HFF-Myc (cell line): ENCODE measurements around the gene RETSAT.
A peak's percentile ranks its signal among the peaks of the same experiment; 100 is the strongest.
"Not testable (repeated sequence)": the region's sequence is repeated elsewhere in the genome, so short reads cannot be mapped to it uniquely, and the experiment has no call there.

ENCODE experiments used
- DNase-seq: peaks from one replicate; pipeline ENCODE4 v3.0.0-alpha.2; 2011; ENCODE audit warnings: low read depth; ENCODE audit errors: extremely low read depth
- H3K4me3 ChIP-seq: replicated peaks from 2 replicates; pipeline ENCODE4 v1.5.1; 2011; ENCODE audit warnings: low read depth, mild to moderate bottlenecking, control low read depth, low read length
- TF ChIP-seq, protein P1 (sequence below): IDR thresholded peaks from 2 replicates; pipeline ENCODE4 v1.5.1; 2012; ENCODE audit warnings: mild to moderate bottlenecking, low read depth, low read length, control low read depth; ENCODE audit errors: missing control alignments

Gene RETSAT

DNA sequence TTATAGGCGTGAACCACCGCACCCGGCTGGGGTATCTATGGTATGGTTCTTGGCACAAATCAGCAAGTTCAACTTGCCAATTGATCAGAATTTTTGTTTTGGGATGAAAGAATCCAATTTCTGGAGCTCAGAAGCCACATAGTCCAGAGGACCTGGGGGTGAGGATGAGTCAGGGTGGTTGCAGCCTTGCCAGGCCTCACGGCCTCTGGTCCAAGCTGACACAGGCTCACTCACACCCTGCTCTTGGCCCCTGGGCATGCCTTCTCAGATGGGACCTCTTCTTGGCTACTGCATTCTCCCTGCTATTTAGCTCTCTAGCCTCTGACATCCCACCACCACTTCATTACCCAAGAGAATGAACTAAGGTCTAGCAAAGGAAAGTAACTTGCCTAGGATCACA, 39.5 kb upstream of the RETSAT start:
- DNase-seq = no peak
- H3K4me3 ChIP-seq = no peak overlapping the region
- TF ChIP-seq, protein P1, sequence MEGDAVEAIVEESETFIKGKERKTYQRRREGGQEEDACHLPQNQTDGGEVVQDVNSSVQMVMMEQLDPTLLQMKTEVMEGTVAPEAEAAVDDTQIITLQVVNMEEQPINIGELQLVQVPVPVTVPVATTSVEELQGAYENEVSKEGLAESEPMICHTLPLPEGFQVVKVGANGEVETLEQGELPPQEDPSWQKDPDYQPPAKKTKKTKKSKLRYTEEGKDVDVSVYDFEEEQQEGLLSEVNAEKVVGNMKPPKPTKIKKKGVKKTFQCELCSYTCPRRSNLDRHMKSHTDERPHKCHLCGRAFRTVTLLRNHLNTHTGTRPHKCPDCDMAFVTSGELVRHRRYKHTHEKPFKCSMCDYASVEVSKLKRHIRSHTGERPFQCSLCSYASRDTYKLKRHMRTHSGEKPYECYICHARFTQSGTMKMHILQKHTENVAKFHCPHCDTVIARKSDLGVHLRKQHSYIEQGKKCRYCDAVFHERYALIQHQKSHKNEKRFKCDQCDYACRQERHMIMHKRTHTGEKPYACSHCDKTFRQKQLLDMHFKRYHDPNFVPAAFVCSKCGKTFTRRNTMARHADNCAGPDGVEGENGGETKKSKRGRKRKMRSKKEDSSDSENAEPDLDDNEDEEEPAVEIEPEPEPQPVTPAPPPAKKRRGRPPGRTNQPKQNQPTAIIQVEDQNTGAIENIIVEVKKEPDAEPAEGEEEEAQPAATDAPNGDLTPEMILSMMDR = no peak

DNA sequence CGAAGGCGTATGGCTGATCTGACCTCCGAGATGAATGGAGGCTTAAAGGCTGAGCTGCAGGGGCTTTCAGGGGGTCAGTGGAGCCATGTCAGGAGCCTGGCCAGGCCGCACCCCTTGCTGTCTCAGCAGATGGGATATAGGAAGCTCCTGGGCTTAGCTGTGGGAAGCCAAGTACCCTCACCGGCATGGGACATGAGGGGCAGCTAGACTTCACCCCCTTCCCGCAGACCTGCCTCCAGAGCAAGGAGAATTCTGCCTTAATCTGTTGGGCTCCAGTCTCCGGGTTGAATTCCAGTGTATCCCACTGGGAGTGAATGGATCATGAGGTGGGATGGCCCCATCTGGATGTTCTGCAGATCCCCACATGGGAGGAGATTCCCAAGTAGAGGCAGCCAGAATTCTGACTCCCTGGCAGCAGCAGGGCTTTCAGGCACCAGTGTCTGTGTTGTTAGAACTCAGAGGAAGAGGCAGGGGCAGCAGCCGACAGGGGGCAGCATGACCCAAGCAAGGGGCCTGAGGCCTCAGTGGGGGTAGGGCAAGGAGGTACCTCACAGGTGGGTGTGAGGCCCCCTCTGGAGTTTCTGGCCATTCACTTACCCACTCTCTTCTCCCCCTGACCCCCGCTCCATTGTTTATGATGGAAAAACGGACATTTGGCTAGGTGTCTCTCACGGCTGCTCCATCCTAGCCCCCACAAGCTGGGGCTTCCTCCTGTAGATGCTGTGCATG, 36.8 kb upstream of the RETSAT start:
- DNase-seq = no peak
- TF ChIP-seq, protein P1 = peak; percentile 86
- no peak overlapping the region for H3K4me3 ChIP-seq

DNA sequence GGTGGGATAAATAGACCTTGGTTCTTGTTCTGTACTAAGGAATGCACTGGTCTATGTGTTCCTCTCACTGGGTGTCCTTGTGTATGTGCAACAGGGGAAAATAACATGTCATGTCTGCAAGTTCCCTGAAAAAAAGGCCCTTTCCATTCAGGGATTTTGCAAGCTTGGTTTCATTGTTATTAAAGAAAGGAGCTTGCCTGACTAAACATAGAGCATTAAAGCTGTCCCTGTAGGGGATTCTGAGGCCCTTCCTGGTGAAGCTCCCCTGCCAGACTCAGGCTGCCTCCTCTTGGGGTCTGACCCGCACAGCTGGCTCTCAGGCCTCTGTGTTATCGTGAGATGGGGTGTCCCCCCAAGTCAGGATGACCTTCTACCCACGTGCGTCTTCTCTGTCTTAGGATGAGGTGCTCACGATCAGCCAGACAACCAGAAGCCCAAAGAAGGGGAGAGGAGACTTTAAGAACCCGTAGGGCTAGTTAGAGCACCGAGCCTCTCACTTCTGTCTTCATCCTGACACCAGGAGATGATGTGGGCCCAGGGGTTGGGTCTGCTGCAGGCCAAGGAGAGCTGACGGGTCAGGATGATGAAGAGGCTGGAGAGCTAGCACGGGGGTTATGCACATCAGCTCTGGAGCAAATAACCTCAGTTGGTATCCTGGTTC, 34.7 kb upstream of the RETSAT start:
- DNase-seq = no peak
- TF ChIP-seq, protein P1 = no peak
- H3K4me3 ChIP-seq = no peak overlapping the region

DNA sequence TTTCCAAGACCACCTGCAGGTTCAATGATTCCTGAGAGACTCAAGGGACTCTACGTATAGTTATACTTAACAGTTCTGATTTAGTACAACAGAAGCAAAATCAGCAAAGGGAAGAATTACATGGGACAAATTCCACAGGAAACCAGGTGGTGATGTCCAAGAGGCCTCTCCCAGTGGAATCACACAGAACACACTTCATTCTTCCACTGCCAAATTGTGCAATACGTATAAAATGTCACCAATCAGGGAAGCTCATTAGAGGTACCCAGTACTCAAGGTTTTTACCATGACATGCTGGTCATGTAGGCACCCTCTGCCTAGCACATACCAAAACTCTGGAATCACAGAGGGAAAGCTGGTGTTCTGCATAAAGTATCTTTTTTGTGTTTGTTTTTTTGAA, 33.4 kb upstream of the RETSAT start:
- DNase-seq = no peak
- TF ChIP-seq, protein P1 = no peak
- H3K4me3 ChIP-seq = no peak overlapping the region

DNA sequence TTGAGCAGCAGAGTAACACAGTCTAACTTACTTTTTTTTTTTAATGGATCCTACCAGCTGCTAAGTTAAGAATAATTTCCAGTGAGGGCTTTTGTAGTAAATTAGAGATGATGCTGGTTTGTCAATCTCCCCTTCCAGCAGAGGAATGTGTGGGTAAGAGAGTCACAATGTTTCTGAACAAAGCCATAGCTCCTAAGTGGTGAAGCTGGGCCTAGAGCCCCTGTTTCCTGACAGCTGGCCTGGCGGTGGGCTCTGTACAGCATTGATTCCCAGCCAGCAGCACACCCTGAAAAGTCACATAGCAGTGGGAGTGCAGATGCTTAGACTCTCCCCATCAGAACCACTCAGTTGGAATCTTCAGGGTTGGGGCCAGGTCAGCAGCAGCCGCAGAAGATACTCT, 31.4 kb upstream of the RETSAT start:
- TF ChIP-seq, protein P1 = no peak
- no peak for DNase-seq
- H3K4me3 ChIP-seq = no peak overlapping the region

DNA sequence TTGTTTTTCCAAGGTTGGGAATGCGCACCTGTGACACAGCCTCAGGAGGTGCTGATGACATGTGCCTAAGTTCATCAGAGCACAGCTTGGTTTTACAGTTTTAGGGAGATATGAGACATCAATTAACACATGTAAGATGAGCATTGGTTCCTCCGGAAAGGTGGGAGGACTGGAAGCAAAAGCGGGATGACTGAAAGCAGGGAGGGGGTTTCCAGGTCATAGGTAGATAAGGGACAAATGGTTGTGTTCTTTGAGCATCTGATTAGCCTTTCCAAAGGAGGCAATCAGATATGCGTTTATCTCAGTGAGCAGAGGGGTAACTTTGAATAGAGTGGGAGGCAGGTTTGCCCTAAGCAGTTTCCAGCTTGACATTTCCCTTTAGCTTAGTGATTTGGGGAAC, 29.5 kb upstream of the RETSAT start:
- no peak for DNase-seq
- no peak overlapping the region for H3K4me3 ChIP-seq
- TF ChIP-seq, protein P1 = no peak

DNA sequence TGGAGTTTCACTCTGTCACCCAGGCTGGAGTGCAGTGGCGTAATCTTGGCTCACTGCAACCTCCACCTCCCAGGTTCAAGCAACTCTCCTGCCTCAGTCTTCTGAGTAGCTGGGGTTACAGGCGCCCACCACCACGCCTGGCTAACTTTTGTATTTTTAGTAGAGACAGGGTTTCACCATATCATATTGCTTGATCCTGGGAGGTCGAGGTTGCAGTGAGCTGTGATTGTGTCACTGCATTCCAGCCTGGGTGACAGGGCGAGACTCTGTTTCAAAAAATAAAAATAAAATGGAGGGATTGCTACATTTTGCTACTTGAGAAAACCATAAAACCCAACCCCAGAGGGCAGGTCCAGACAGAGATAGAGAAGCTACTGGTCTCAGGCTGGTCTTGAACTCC, 28.8 kb upstream of the RETSAT start:
- not testable (repeated sequence) for DNase-seq, H3K4me3 ChIP-seq
